HG03045 (cell line): ENCODE measurements around the gene RBP5.

ENCODE experiments used
- ATAC-seq: cut with Tn5 transposase; IDR thresholded peaks from one replicate; pipeline ENCODE4 v1.9.1; 2021; ENCODE audit warnings: mild to moderate bottlenecking, moderate library complexity; ENCODE audit not compliant: unreplicated experiment

Gene RBP5

DNA sequence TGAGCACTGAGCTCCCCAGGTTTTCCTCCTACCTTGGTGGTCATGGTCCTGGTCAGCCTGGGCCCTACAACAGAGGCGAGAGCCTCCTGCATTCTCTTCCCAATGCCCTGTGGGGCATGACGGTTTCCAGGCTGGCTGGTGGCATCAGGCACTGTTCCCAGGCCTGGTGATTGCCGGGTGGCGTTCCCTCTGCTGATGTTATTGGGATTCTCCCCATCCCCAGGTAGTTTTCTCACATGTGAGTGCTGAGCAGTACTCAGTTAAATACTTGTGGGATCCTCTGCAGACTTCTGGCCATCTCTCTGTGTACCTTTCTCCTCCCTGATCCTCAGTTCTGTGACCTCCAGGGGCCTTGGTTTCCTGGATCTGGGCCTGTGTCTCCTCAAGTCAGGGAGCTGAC is 52.2 kb downstream of the RBP5 start:
- no peak for ATAC-seq

GRCh38 chr12:7075939-7076338 is 52.8 kb downstream of the RBP5 start:
- no peak for ATAC-seq

DNA sequence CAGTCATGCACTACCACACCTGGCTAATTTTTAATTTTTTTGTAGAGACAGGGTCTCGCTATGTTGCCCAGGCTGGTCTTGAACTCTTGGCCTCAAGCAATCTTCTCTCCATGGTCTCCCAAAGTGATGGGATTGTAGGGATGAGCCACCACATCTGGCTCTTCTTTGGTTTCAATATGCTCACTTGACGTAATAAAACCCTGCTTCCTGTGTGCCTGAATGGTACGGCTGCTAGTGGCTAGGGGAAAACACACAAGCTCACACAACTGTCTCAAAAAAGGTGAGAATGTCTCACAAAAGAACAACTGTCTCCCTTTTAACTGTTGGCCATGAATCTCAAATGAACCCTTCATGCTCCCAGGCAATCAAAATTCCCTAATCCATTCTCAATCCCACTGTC is 53.2 kb downstream of the RBP5 start:
- no peak for ATAC-seq

- ATAC-seq = no peak
These were observed 54.7 kb downstream of the RBP5 start for GRCh38 chr12:7073946-7074345.
